MM.1S (cell line): Measurements from ENCODE around the gene GPD1L.
"Not testable (repeated sequence)": the region's sequence is repeated elsewhere in the genome, so short reads cannot be mapped to it uniquely, and the experiment has no call there.

Experiments used
- DNase-seq: peaks from one replicate; pipeline ENCODE4 v3.0.0-alpha.2; 2015
- H2AFZ ChIP-seq: fragments of 300-600 bp; sonication (generic); 2 replicates; pipeline ENCODE4 v1.6.0; 2016; ENCODE audit warnings: antibody characterized with exemption, low read length
- H3F3A ChIP-seq: fragments of 300-600 bp; sonication (generic); 2 replicates; pipeline ENCODE4 v1.6.1; 2016; ENCODE audit warnings: mild to moderate bottlenecking, antibody characterized with exemption, low read length, moderate library complexity, mixed read lengths; ENCODE audit not compliant: insufficient read depth
- H3K27ac ChIP-seq: fragments of 300-600 bp; sonication (generic); 2 replicates; pipeline ENCODE4 v1.5.1; 2016; ENCODE audit warnings: mild to moderate bottlenecking, low read length
- H3K27me3 ChIP-seq: fragments of 300-600 bp; sonication (generic); replicated peaks from 2 replicates; pipeline ENCODE4 v1.6.0; 2016; ENCODE audit warnings: low read length; ENCODE audit not compliant: insufficient read depth
- H3K36me3 ChIP-seq: fragments of 300-600 bp; sonication (generic); replicated peaks from 2 replicates; pipeline ENCODE4 v1.6.1; 2016; ENCODE audit warnings: mild to moderate bottlenecking, low read length, mixed read lengths; ENCODE audit not compliant: insufficient read depth
- H3K4me1 ChIP-seq: fragments of 300-600 bp; sonication (generic); 2 replicates; pipeline ENCODE4 v1.6.1; 2016; ENCODE audit warnings: low read length, mixed read lengths
- H3K4me2 ChIP-seq: fragments of 300-600 bp; sonication (generic); 2 replicates; pipeline ENCODE4 v1.6.0; 2016; ENCODE audit warnings: low read depth, low read length
- H3K4me3 ChIP-seq: fragments of 300-600 bp; sonication (generic); 2 replicates; pipeline ENCODE4 v1.5.1; 2016; ENCODE audit warnings: low read length, mixed read lengths
- H3K79me2 ChIP-seq: fragments of 300-600 bp; sonication (generic); 2 replicates; pipeline ENCODE4 v1.6.1; 2016; ENCODE audit warnings: mixed run types, low read length, mixed read lengths
- H3K9ac ChIP-seq: fragments of 300-600 bp; sonication (generic); 2 replicates; pipeline ENCODE4 v1.6.1; 2016; ENCODE audit warnings: low read length, mixed read lengths
- H3K9me2 ChIP-seq: fragments of 300-600 bp; sonication (generic); replicated peaks from 2 replicates; pipeline ENCODE4 v1.6.1; 2016; ENCODE audit warnings: mild to moderate bottlenecking, low read length, mixed read lengths; ENCODE audit not compliant: insufficient read depth
- H3K9me3 ChIP-seq: fragments of 300-600 bp; sonication (generic); replicated peaks from 2 replicates; pipeline ENCODE4 v1.6.1; 2016; ENCODE audit warnings: mild to moderate bottlenecking, low read length, mixed read lengths; ENCODE audit not compliant: insufficient read depth
- H4K20me1 ChIP-seq: fragments of 300-600 bp; sonication (generic); 2 replicates; pipeline ENCODE4 v1.6.1; 2016; ENCODE audit warnings: mild to moderate bottlenecking, low read length, moderate library complexity, mixed read lengths; ENCODE audit not compliant: insufficient read depth
- EZH2 ChIP-seq: fragments of 300-600 bp; sonication (generic); optimal IDR thresholded peaks from 2 replicates; pipeline ENCODE3; 2017; ENCODE audit warnings: low read depth, mild to moderate bottlenecking, antibody characterized with exemption, low read length, mixed read lengths
- EZH2phosphoT487 ChIP-seq: fragments of 300-600 bp; sonication (generic); IDR thresholded peaks from 2 replicates; pipeline ENCODE4 v1.6.1; 2018; ENCODE audit warnings: antibody characterized with exemption, low read length
- TF ChIP-seq, protein P1 (sequence below): fragments of 300-600 bp; sonication (generic); IDR thresholded peaks from 2 replicates; pipeline ENCODE4 v1.5.1; 2016; ENCODE audit warnings: antibody characterized with exemption, low read length, mixed read lengths

Gene GPD1L

DNA sequence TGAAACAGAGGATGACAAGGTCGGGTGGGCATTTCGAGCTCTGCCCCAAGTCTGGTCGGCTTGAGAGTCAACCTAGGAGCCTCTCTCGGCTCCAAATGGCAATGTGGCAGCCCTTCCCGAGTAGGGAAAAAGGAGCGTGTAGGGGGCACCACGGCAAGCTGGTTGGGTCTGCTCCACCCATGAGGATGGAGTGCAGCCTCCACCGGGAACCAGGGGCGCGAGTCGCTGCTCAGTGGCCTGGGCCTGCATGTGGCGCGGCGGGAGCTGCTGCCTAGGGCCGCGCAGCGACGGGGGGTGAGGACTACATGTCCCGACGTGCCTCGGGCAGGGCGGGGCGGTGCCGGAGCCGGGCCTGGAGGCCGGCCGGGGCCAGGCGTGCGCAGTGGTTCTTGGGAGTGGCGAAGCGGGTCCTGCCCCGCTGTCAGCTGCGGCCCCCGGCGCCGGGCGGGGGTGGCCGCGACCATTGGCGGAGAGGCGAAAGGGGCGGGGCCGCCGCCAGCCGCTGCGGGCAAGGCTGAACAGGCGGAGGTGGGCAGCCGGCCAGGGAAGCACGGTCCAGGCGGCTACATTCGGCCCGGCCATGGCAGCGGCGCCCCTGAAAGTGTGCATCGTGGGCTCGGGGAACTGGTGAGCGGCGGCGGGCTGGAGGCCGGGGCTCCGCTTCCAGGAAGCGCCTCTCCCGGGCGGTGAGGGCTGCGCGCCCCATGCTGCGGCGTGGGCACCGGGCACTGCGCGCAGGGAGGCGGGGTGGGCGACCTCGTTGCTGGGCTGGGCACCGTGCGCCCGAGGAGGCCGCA lies at the start of gene GPD1L:
GPD1L (plus strand) TSS at position 489 of the 797 bp plus-strand sequence; CDS start at position 581, 92 bp downstream.
- Histone ChIP-seq H3K27ac (no peak within 1 kb of the TSS), H3K4me2 (peak within 1 kb of the TSS; percentile 96), H3K9ac (peak within 1 kb of the TSS; percentile 43; the same call in 1 of the 2 replicates), H2AFZ (peak within 1 kb of the TSS; percentile 98), H3K36me3 (no peaks in the 10 kb centered on the region), H3K9me3 (no peaks in the 10 kb centered on the region), H3F3A (no peaks in the 10 kb centered on the region), H3K4me1 (peaks cover 4% of the 10 kb centered on the region; the same call in 1 of the 2 replicates), H3K9me2 (no peaks in the 10 kb centered on the region), H3K27me3 (no peaks in the 10 kb centered on the region), H3K4me3 (peak within 1 kb of the TSS; percentile 83), H4K20me1 (no peaks in the 10 kb centered on the region), H3K79me2 (0 out of 2 replicates have a peak, but pooled peaks cover 5% of the 10 kb centered on the region)
- DNase-seq: peak; percentile 96
- no peak for TF ChIP-seq EZH2phosphoT487
- TF ChIP-seq, protein P1, sequence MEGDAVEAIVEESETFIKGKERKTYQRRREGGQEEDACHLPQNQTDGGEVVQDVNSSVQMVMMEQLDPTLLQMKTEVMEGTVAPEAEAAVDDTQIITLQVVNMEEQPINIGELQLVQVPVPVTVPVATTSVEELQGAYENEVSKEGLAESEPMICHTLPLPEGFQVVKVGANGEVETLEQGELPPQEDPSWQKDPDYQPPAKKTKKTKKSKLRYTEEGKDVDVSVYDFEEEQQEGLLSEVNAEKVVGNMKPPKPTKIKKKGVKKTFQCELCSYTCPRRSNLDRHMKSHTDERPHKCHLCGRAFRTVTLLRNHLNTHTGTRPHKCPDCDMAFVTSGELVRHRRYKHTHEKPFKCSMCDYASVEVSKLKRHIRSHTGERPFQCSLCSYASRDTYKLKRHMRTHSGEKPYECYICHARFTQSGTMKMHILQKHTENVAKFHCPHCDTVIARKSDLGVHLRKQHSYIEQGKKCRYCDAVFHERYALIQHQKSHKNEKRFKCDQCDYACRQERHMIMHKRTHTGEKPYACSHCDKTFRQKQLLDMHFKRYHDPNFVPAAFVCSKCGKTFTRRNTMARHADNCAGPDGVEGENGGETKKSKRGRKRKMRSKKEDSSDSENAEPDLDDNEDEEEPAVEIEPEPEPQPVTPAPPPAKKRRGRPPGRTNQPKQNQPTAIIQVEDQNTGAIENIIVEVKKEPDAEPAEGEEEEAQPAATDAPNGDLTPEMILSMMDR: no peak
- no peak for TF ChIP-seq EZH2

DNA sequence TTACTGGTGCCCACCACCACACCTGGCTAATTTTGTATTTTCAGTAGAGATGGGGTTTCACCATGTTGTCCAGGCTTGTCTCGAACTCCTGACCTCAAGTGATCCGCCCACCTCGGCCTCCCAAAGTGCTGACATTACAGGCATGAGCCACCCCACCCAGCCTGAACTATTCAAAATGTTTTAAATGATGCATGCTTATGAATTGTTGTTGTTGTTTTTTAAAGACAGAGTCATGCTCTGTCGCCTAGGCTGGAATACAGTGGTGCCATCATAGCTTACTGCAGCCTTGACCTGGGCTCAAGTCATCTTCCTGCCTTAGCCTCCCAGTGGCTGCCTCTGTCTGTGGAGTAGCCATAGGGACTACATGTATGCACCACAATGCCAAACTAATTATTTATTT lies 48.0 kb upstream of the GPD1L start:
- not testable (repeated sequence) for H3K4me1 ChIP-seq, H3K27ac ChIP-seq, H3K36me3 ChIP-seq, H3K9ac ChIP-seq, H3K9me3 ChIP-seq, DNase-seq, H4K20me1 ChIP-seq, H3K4me2 ChIP-seq, H3K9me2 ChIP-seq, H3K79me2 ChIP-seq, H3K4me3 ChIP-seq, H2AFZ ChIP-seq, H3K27me3 ChIP-seq, H3F3A ChIP-seq

DNA sequence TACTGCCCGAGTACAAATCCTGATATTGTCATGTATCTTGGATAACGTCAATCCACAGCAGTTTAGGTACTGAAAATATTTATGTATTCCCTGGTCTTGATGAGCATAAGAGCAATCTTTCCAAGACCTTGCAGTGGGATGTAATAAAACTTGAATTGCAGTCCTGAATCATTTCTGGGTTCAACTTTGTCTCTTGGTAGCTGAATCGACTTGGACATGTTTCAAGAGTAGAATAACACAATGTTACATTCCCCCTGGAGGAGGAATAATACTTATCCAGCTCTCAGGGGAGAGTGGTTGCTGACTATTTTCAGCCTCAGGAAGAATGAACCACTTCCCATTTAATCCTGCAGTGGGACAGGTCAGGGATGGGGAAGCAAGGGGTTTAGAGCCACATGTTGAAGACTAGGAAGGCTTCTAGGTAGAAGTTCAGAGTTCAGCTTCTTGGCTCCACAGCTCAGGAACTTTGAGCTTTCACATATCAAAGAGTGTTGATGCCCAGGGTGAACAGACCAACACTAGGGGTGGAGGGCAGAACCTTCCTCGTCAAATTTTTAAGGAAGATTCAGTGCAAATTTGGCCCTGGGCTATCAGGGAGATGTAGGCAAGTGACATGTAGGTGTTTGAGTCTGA lies 43.4 kb upstream of the GPD1L start:
- H3K4me3 ChIP-seq: no peak overlapping the region
- no peak overlapping the region for H2AFZ ChIP-seq
- H3K36me3 ChIP-seq: no peaks in the 10 kb centered on the region
- no peaks in the 10 kb centered on the region for H3K27me3 ChIP-seq
- H3K4me2 ChIP-seq: no peak overlapping the region
- no peak overlapping the region for H3K27ac ChIP-seq
- H3K9ac ChIP-seq: no peak overlapping the region
- H3K79me2 ChIP-seq: no peaks in the 10 kb centered on the region
- no peaks in the 10 kb centered on the region for H3K9me3 ChIP-seq
- DNase-seq: no peak
- H3F3A ChIP-seq: no peaks in the 10 kb centered on the region
- H3K9me2 ChIP-seq: no peaks in the 10 kb centered on the region
- TF ChIP-seq, protein P1: no peak
- TF ChIP-seq EZH2 (no peak), EZH2phosphoT487 (no peak)
- no peaks in the 10 kb centered on the region for H3K4me1 ChIP-seq
- H4K20me1 ChIP-seq: no peaks in the 10 kb centered on the region

DNA sequence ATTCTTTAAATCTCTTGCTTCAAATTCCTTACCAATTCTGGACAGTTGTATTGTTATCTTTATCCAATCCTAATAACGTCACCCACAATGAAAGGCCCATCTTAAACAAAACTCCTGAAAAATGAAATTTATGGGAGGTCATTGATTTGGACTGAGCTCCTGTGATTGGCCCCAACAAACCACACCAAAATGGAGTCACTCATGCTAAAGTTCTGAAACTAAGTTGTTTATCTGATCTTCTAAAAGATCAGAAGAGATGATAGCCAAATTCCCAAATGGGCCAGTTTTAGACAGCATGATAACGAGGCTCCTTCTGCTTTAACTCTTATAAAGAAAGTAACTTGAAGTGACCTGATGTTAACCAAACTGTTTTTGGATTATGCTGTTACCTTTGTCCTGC lies 39.7 kb upstream of the GPD1L start:
- H3K4me3 ChIP-seq: no peak overlapping the region
- TF ChIP-seq EZH2phosphoT487 (no peak), EZH2 (no peak)
- TF ChIP-seq, protein P1: no peak
- no peak overlapping the region for H3K4me2 ChIP-seq
- H3K27ac ChIP-seq: no peak overlapping the region
- H3K9me3 ChIP-seq: no peaks in the 10 kb centered on the region
- DNase-seq: no peak
- no peaks in the 10 kb centered on the region for H3K79me2 ChIP-seq
- H3K9me2 ChIP-seq: no peaks in the 10 kb centered on the region
- H3K9ac ChIP-seq: no peak overlapping the region
- H4K20me1 ChIP-seq: no peaks in the 10 kb centered on the region
- no peaks in the 10 kb centered on the region for H3K36me3 ChIP-seq
- no peaks in the 10 kb centered on the region for H3F3A ChIP-seq
- H3K4me1 ChIP-seq: no peaks in the 10 kb centered on the region
- no peaks in the 10 kb centered on the region for H3K27me3 ChIP-seq
- no peak overlapping the region for H2AFZ ChIP-seq

DNA sequence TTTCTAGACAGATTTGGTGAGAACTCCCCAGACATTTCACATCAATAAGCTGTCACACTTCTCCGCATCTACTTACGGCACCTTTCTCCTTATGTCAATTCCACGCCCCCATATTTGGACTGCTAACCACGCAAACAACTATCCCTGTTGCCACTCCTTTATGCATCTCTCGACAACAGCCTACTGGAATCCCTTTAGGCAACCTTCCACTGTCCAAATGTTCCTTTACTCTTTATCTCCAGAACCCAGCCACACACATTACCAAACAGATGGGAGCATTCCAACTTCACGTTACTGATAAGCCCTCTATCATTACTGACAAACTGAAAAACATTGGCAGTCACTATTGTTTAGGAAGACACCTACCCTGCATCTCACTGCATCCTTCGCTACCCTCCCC lies 32.2 kb upstream of the GPD1L start:
- not testable (repeated sequence) for H3K79me2 ChIP-seq, H2AFZ ChIP-seq, H3F3A ChIP-seq, H3K9me3 ChIP-seq, H3K27me3 ChIP-seq, H3K9me2 ChIP-seq, H4K20me1 ChIP-seq, H3K4me3 ChIP-seq, H3K9ac ChIP-seq, H3K4me2 ChIP-seq, H3K36me3 ChIP-seq, H3K4me1 ChIP-seq, H3K27ac ChIP-seq, DNase-seq
